GM18861 (cell line): ENCODE results near the gene NUFIP1.
A peak's percentile ranks its signal among the peaks of the same experiment; 100 is the strongest.
"Not testable (repeated sequence)": the region's sequence is repeated elsewhere in the genome, so short reads cannot be mapped to it uniquely, and the experiment has no call there.

Experiments
- ATAC-seq: cut with Tn5 transposase; IDR thresholded peaks from one replicate; pipeline ENCODE4 v1.9.1; 2021; ENCODE audit not compliant: unreplicated experiment

NUFIP1 gene

GRCh38 chr13:44989071-44989889, at the start of gene NUFIP1, which contains the start of gene GPALPP1:
Gene NUFIP1, minus strand, starts transcription at chr13:44989471. Its CDS starts 35 bp downstream, at chr13:44989436.
Gene GPALPP1, plus strand, starts transcription at chr13:44989538. Its CDS starts 117 bp downstream, at chr13:44989655.
- peak; percentile 92 for ATAC-seq

- no peak for ATAC-seq
These were observed 46.9 kb upstream of the NUFIP1 start for GRCh38 chr13:45036206-45036605.

- no peak for ATAC-seq
These were observed 45.1 kb upstream of the NUFIP1 start for GRCh38 chr13:45034342-45034741.

GRCh38 chr13:45024847-45025246, 35.6 kb upstream of the NUFIP1 start:
- ATAC-seq, result no peak

GRCh38 chr13:45021250-45021649, 32.0 kb upstream of the NUFIP1 start:
- ATAC-seq, result no peak

GRCh38 chr13:45019981-45020380, 30.7 kb upstream of the NUFIP1 start:
- not testable (repeated sequence) for ATAC-seq

GRCh38 chr13:45016792-45017425, 27.6 kb upstream of the NUFIP1 start:
- ATAC-seq, result no peak

GRCh38 chr13:45015300-45015699, 26.0 kb upstream of the NUFIP1 start:
- no peak for ATAC-seq

- ATAC-seq, result no peak
These were observed 21.9 kb upstream of the NUFIP1 start for GRCh38 chr13:45011198-45011597.

GRCh38 chr13:45007823-45008222, 18.6 kb upstream of the NUFIP1 start:
- ATAC-seq, result no peak

- ATAC-seq, result no peak
These were observed 18.0 kb upstream of the NUFIP1 start for GRCh38 chr13:45007225-45007624.

GRCh38 chr13:45004096-45004495, 14.8 kb upstream of the NUFIP1 start:
- ATAC-seq, result no peak

- no peak for ATAC-seq
These were observed 14.1 kb upstream of the NUFIP1 start for GRCh38 chr13:45003417-45003816.

- ATAC-seq, result no peak
These were observed 670 bp upstream of the NUFIP1 start for GRCh38 chr13:44989941-44990340.

GRCh38 chr13:44978328-44978727, 10.9 kb downstream of the NUFIP1 start:
- no peak for ATAC-seq

GRCh38 chr13:44976949-44977583, 12.2 kb downstream of the NUFIP1 start:
- ATAC-seq, result no peak

GRCh38 chr13:44976196-44976595, 13.1 kb downstream of the NUFIP1 start:
- no peak for ATAC-seq

GRCh38 chr13:44974056-44974793, 15.0 kb downstream of the NUFIP1 start:
- ATAC-seq, result peak; percentile 64

- no peak for ATAC-seq
These were observed 16.2 kb downstream of the NUFIP1 start for GRCh38 chr13:44972956-44973581.
